Left renal pelvis (tissue), 4 donors: ENCODE measurements around the gene TTC36. TPM values are rescaled to one million over a fixed set of nuclear protein-coding genes. Genes with fewer than 3 reads are reported as not detected.
"Not testable (repeated sequence)": the region's sequence is repeated elsewhere in the genome, so short reads cannot be mapped to it uniquely, and the experiment has no call there.

Experiments
- DNase-seq, 4 donors: peaks; one replicate each; pipeline ENCODE4 v3.0.0-alpha.2; 2013; ENCODE audit warnings: low read depth in 4 of 4, low spot score in 3 of 4
- polyA plus RNA-seq, 4 donors: library from polyadenylated mRNA; unstranded; fragments of 120-200 nt; gene quantifications; one replicate each; pipeline ENCODE4 v1.2.1, GENCODE V29; 2013; ENCODE audit not compliant: insufficient read length in 4 of 4

TTC36 gene
- polyA plus RNA-seq, 4 donors: 0.36 to 2.3 (median 0.92) TPM

DNA sequence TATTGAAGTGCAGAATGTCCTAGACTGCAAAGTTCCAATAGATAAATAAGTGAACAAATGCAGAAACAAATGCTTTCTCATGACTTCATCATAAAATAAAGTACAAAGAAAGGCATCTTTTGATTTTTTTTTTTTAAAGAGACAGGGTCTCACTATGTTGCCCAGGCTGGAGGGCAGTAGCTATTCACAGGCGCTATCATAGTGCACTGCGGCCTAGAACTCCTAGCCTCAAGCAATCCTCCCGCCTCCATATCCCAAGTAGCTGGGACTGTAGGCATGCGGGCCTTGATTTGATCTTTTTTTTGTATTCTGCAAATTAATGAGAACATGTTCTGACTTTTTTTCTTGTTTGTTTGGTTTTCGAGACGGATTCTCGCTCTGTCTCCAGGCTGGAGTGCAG is 47.4 kb downstream of the TTC36 start:
- no peak for DNase-seq

GRCh38 chr11:118577995-118578394 is 50.7 kb downstream of the TTC36 start:
- not testable (repeated sequence) for DNase-seq

Other genes starting within 250 kb of the TTC36 start
- 1 to 10 TPM in 1 of 4 donors, under 1 TPM in 3; 0.32 to 1.4 (median 0.35) TPM for gene CD3E, start 222.7 kb upstream of the TTC36 start, polyA plus RNA-seq
- gene CD3D, start 184.8 kb upstream of the TTC36 start, polyA plus RNA-seq: under 1 TPM in 3 of 4 donors, not detected in 1; 0.47 to 0.98 (median 0.66) TPM
- under 1 TPM; 0.16 to 0.72 (median 0.33) TPM for gene CD3G, start 183.1 kb upstream of the TTC36 start, polyA plus RNA-seq
- gene UBE4A, start 167.9 kb upstream of the TTC36 start, polyA plus RNA-seq: 10 to 100 TPM; 39.0 to 44.9 (median 41.8) TPM
- 100 to 1,000 TPM; 334 to 463 (median 422) TPM for gene ATP5MG, start 125.9 kb upstream of the TTC36 start, polyA plus RNA-seq
- gene KMT2A, start 91.0 kb upstream of the TTC36 start, polyA plus RNA-seq: 10 to 100 TPM; 33.8 to 49.7 (median 40.9) TPM
- 10 to 100 TPM; 19.1 to 28.9 (median 27.7) TPM for gene TMEM25, start 3.7 kb downstream of the TTC36 start, polyA plus RNA-seq
- gene IFT46, start 38.5 kb downstream of the TTC36 start, polyA plus RNA-seq: 10 to 100 TPM; 32.0 to 45.2 (median 43.0) TPM
- 100 to 1,000 TPM; 162 to 216 (median 202) TPM for gene ARCN1, start 44.9 kb downstream of the TTC36 start, polyA plus RNA-seq
- 100 to 1,000 TPM in 3 of 4 donors, 10 to 100 TPM in 1; 66.2 to 156 (median 119) TPM for gene PHLDB1, start 80.1 kb downstream of the TTC36 start, polyA plus RNA-seq
- 1 to 10 TPM in 2 of 4 donors, under 1 TPM in 1, not detected in 1; 0.64 to 1.5 (median 1.4) TPM for gene TREH, start 152.2 kb downstream of the TTC36 start, polyA plus RNA-seq